HCT116 (cell line): ENCODE results near the gene CCDC9. TPM values are rescaled to one million over a fixed set of nuclear protein-coding genes. Genes with fewer than 3 reads are reported as not detected.

ENCODE experiments used
- ATAC-seq: fragments of 200-7000 bp; cut with Tn5 transposase; 2 replicates; pipeline ENCODE4 v1.9.1; 2020; ENCODE audit warnings: mild to moderate bottlenecking, moderate library complexity
- BruUV-seq: library from RNA; stranded (reverse); fragments of 400-500 nt; replicated peaks from 2 replicates; lab custom pipeline; 2021; lab: Mats Ljungman, UMichigan
- CTCF ChIA-PET: fragments of 300-600 bp; sonication (Branson Sonifier 250); formaldehyde crosslinking; loops from one replicate; lab custom pipeline; 2021; ENCODE audit warnings: antibody characterized with exemption; lab: Charles Lee
- POLR2A ChIA-PET: fragments of 300-600, 350-600 bp; sonication (Branson Sonifier 250); formaldehyde crosslinking; loops from one replicate; lab custom pipeline; 2021; ENCODE audit warnings: antibody characterized with exemption; lab: Charles Lee
- RAD21 ChIA-PET, 2 experiments: fragments of 300-600 bp; sonication (Branson Sonifier 250); formaldehyde crosslinking; loops; one replicate each; lab custom pipeline; 2023; ENCODE audit warnings: low total read pairs in 2 of 2; ENCODE audit not compliant: uncharacterized antibody in 2 of 2, unreplicated experiment in 2 of 2, low non-redundant PET in 1 of 2; lab: Charles Lee
- DNase-seq: peaks from one replicate; pipeline ENCODE4 v3.0.0-alpha.2; 2010; ENCODE audit warnings: low read depth, low spot score
- H2AFZ ChIP-seq: fragments of 200-600 bp; shearing (Covaris generic), sonication (generic); 2 replicates; pipeline ENCODE4 v1.6.1; 2017; ENCODE audit warnings: low read depth, mixed run types, mixed read lengths, antibody characterized with exemption, low read length; ENCODE audit not compliant: poor library complexity, severe bottlenecking
- H3K27ac ChIP-seq: 2 replicates; pipeline ENCODE4 v1.5.1; 2012; ENCODE audit warnings: low read depth, low read length
- H3K27me3 ChIP-seq: fragments of 200-600 bp; sonication (generic); 2 replicates; pipeline ENCODE4 v1.6.1; 2016; ENCODE audit warnings: mixed run types, low read length, mixed read lengths; ENCODE audit not compliant: insufficient read depth
- H3K36me3 ChIP-seq, 2 experiments: fragments of 200-500 bp in 1 of 2; fragments of 200-600 bp in 1 of 2; sonication (Bioruptor generic) in 1 of 2; sonication (generic) in 1 of 2; 2 replicates each; pipeline versions ENCODE4 v1.5.1 to v1.6.1; 2014 to 2016; ENCODE audit warnings: low read length in 2 of 2, inconsistent platforms in 1 of 2, mixed read lengths in 1 of 2, mixed run types in 1 of 2; ENCODE audit not compliant: insufficient read depth in 2 of 2, control insufficient read depth in 1 of 2
- H3K4me1 ChIP-seq, 2 experiments: fragments of 200-600 bp in 1 of 2; sonication (generic) in 1 of 2; 2 replicates each; pipeline versions ENCODE4 v1.5.1 to v1.6.1; 2012 to 2017; ENCODE audit warnings: low read length in 2 of 2, inconsistent platforms in 1 of 2, mild to moderate bottlenecking in 1 of 2, mixed read lengths in 1 of 2, mixed run types in 1 of 2, moderate library complexity in 1 of 2; ENCODE audit not compliant: insufficient read depth in 2 of 2, control insufficient read depth in 1 of 2
- H3K4me2 ChIP-seq: fragments of 200-600 bp; sonication (generic); 2 replicates; pipeline ENCODE4 v1.6.1; 2017; ENCODE audit warnings: mixed run types, low read length, mixed read lengths
- H3K4me3 ChIP-seq, 2 experiments: fragments of 200-600 bp in 1 of 2; sonication (generic) in 1 of 2; replicated peaks in 1 of 2; 2 replicates each; pipeline ENCODE4 v1.5.1; 2011 to 2016; ENCODE audit warnings: low read length in 2 of 2, control low read depth in 1 of 2, low read depth in 1 of 2, mild to moderate bottlenecking in 1 of 2, mixed read lengths in 1 of 2, mixed run types in 1 of 2
- H3K79me2 ChIP-seq: fragments of 200-600 bp; sonication (generic); 2 replicates; pipeline ENCODE4 v1.6.1; 2017; ENCODE audit warnings: mild to moderate bottlenecking, mixed run types, low read length, moderate library complexity, mixed read lengths; ENCODE audit not compliant: insufficient read depth
- H3K9ac ChIP-seq: fragments of 200-600 bp; sonication (generic); 2 replicates; pipeline ENCODE4 v1.6.1; 2016; ENCODE audit warnings: low read length, mixed read lengths
- H3K9me2 ChIP-seq: fragments of 200-600 bp; sonication (generic), shearing (Covaris generic); 2 replicates; pipeline ENCODE4 v1.6.1; 2017; ENCODE audit warnings: mixed run types, mild to moderate bottlenecking, moderate library complexity; ENCODE audit not compliant: insufficient read depth
- H3K9me3 ChIP-seq, 2 experiments: fragments of 200-500 bp in 1 of 2; fragments of 200-600 bp in 1 of 2; sonication (Bioruptor generic) in 1 of 2; sonication (generic) in 1 of 2; 2 replicates each; pipeline ENCODE4 v1.6.1; 2014 to 2017; ENCODE audit warnings: low read length in 2 of 2, mixed read lengths in 2 of 2, inconsistent platforms in 1 of 2, low read depth in 1 of 2, mild to moderate bottlenecking in 1 of 2, mixed run types in 1 of 2, moderate library complexity in 1 of 2; ENCODE audit not compliant: control insufficient read depth in 1 of 2, insufficient read depth in 1 of 2
- H4K20me1 ChIP-seq: fragments of 200-600 bp; sonication (generic), shearing (Covaris generic); 2 replicates; pipeline ENCODE4 v1.6.1; 2017; ENCODE audit warnings: mixed run types, mild to moderate bottlenecking, moderate library complexity; ENCODE audit not compliant: insufficient read depth
- ATF3 ChIP-seq: IDR thresholded peaks from 2 replicates; pipeline ENCODE4 v1.6.1; 2012
- CEBPB ChIP-seq: IDR thresholded peaks from 2 replicates; pipeline ENCODE4 v1.6.1; 2012; ENCODE audit warnings: low read depth
- EGR1 ChIP-seq: IDR thresholded peaks from 2 replicates; pipeline ENCODE4 v1.6.1; 2012; ENCODE audit warnings: low read depth
- ELF1 ChIP-seq: IDR thresholded peaks from 2 replicates; pipeline ENCODE4 v1.6.1; 2012; ENCODE audit warnings: low read depth, borderline replicate concordance
- EZH2 ChIP-seq: fragments of 200-600 bp; sonication (generic); IDR thresholded peaks from 2 replicates; pipeline ENCODE4 v1.6.1; 2017; ENCODE audit warnings: antibody characterized with exemption, mixed run types
- EZH2phosphoT487 ChIP-seq: fragments of 200-600 bp; IDR thresholded peaks from 2 replicates; pipeline ENCODE4 v1.6.1; 2018; ENCODE audit warnings: antibody characterized with exemption, borderline replicate concordance
- FOSL1 ChIP-seq: IDR thresholded peaks from 2 replicates; pipeline ENCODE4 v1.6.1; 2012; ENCODE audit warnings: low read depth
- JUND ChIP-seq: IDR thresholded peaks from 2 replicates; pipeline ENCODE4 v1.6.1; 2012
- MAX ChIP-seq: IDR thresholded peaks from 2 replicates; pipeline ENCODE4 v1.6.1; 2012
- RAD21 ChIP-seq: IDR thresholded peaks from 2 replicates; pipeline ENCODE4 v1.6.1; 2012; ENCODE audit warnings: low read depth, mild to moderate bottlenecking
- REST ChIP-seq: IDR thresholded peaks from 2 replicates; pipeline ENCODE4 v1.6.1; 2012; ENCODE audit warnings: low read depth
- SIN3A ChIP-seq: IDR thresholded peaks from 2 replicates; pipeline ENCODE4 v1.6.1; 2012; ENCODE audit warnings: low read depth
- SP1 ChIP-seq: IDR thresholded peaks from 2 replicates; pipeline ENCODE4 v1.6.1; 2012; ENCODE audit warnings: low read depth
- SRF ChIP-seq: IDR thresholded peaks from 2 replicates; pipeline ENCODE4 v1.6.1; 2012; ENCODE audit warnings: low read depth
- TCF7L2 ChIP-seq: IDR thresholded peaks from 2 replicates; pipeline ENCODE4 v1.7.0; 2011; ENCODE audit warnings: borderline replicate concordance, inconsistent platforms; ENCODE audit not compliant: insufficient read depth, insufficient read length; ENCODE audit errors: extremely low read depth
- ZBTB33 ChIP-seq: IDR thresholded peaks from 2 replicates; pipeline ENCODE4 v1.6.1; 2011; ENCODE audit warnings: mild to moderate bottlenecking, low read length, moderate library complexity; ENCODE audit not compliant: insufficient replicate concordance; ENCODE audit errors: extremely low read depth
- intact Hi-C: fragments of 100-400 bp; cut with micrococcal nuclease; formaldehyde crosslinking; loops from 2 replicates; pipeline ENCODE4 v1.10.0; 2022
- total RNA-seq: library from RNA; stranded (reverse); gene quantifications from one replicate; pipeline ENCODE4 v1.2.1, GENCODE V29; 2021; ENCODE audit not compliant: unreplicated experiment

CCDC9 gene
- total RNA-seq, 1 experiment from 2014 or later: 40.6 TPM

- H3K9me3 ChIP-seq: no peaks in the 10 kb centered on the region
- H3K4me2 ChIP-seq: no peak overlapping the region
- no peaks in the 10 kb centered on the region for H3K27me3 ChIP-seq
- ATAC-seq: no peak
- TF ChIP-seq SP1: no peak
- no peak for TF ChIP-seq SRF
- TF ChIP-seq, all 23 proteins: peak for 0
- H3K9ac ChIP-seq: no peak overlapping the region
- DNase-seq: no peak
- no peaks in the 10 kb centered on the region for H3K36me3 ChIP-seq
- intact Hi-C loops: no loop called here
- RAD21 ChIA-PET: no interaction called here
- POLR2A ChIA-PET: no interaction called here
- H3K9me2 ChIP-seq: no peaks in the 10 kb centered on the region
- no peak overlapping the region for H2AFZ ChIP-seq
- no peak overlapping the region for H3K4me3 ChIP-seq
- CTCF ChIA-PET: interaction anchor here (1.2 to 1.5 kb wide), 2 partner anchors 40 to 404 kb away, joined by 3 read pairs; partner anchors contain the start of gene DHX34
- no peaks in the 10 kb centered on the region for H3K79me2 ChIP-seq
- BruUV-seq: no TSS peak
- no peak overlapping the region for H3K27ac ChIP-seq
- peaks cover 16 to 40% of the 10 kb centered on the region in 2 experiments for H3K4me1 ChIP-seq
- no peaks in the 10 kb centered on the region for H4K20me1 ChIP-seq
Measured at GRCh38 chr19:47309038-47309437, 52.7 kb downstream of the CCDC9 start.

- CTCF ChIA-PET: interaction anchor here (1.2 kb wide), 1 partner anchor 403 kb away, joined by 3 read pairs; no protein-coding TSS in a partner anchor
- Histone ChIP-seq H2AFZ (no peak within 1 kb of the TSS), H3K4me1 (peaks cover 16 to 40% of the 10 kb centered on the region in 2 experiments), H3K4me2 (no peak within 1 kb of the TSS), H3K9me3 (no peaks in the 10 kb centered on the region), H3K27me3 (no peaks in the 10 kb centered on the region), H3K9ac (no peak within 1 kb of the TSS), H4K20me1 (no peaks in the 10 kb centered on the region), H3K36me3 (no peaks in the 10 kb centered on the region), H3K9me2 (no peaks in the 10 kb centered on the region), H3K4me3 (no peak within 1 kb of the TSS), H3K79me2 (no peaks in the 10 kb centered on the region), H3K27ac (no peak within 1 kb of the TSS)
- intact Hi-C loops: no loop called here
- POLR2A ChIA-PET: no interaction called here
- DNase-seq: no peak
- BruUV-seq: no TSS peak
- RAD21 ChIA-PET: no interaction called here
- ATAC-seq: no peak
- TF ChIP-seq EZH2 (no peak), MAX (no peak), ATF3 (no peak), SIN3A (no peak), SRF (no peak), SP1 (no peak), EZH2phosphoT487 (no peak), ELF1 (no peak), EGR1 (no peak), ZBTB33 (no peak), TCF7L2 (no peak), FOSL1 (no peak), REST (no peak), RAD21 (no peak), CEBPB (no peak), JUND (no peak)
Measured at GRCh38 chr19:47309608-47310007, 53.3 kb downstream of the CCDC9 start, which contains the start of gene C5AR1. Gene C5AR1 (plus strand): TSS chr19:47309861. CDS start chr19:47309896, 35 bp downstream.
